PC-9 (cell line): Measurements from ENCODE around the gene INHA. TPM values are rescaled to one million over a fixed set of nuclear protein-coding genes. Genes with fewer than 3 reads are reported as not detected.

Source experiments
- BruUV-seq: library from RNA; stranded (reverse); fragments of 400-500 nt; replicated peaks from 2 replicates; lab custom pipeline; 2021; lab: Mats Ljungman, UMichigan
- CTCF ChIA-PET: fragments of 300-600 bp; sonication (Branson Sonifier 250); formaldehyde crosslinking; loops from one replicate; lab custom pipeline; 2022; ENCODE audit warnings: antibody characterized with exemption; lab: Charles Lee
- POLR2A ChIA-PET: fragments of 300-600 bp; sonication (Branson Sonifier 250); formaldehyde crosslinking; loops from one replicate; lab custom pipeline; 2022; ENCODE audit warnings: antibody characterized with exemption; ENCODE audit not compliant: unreplicated experiment; lab: Charles Lee
- DNase-seq, 2 experiments: peaks; one replicate each; pipeline versions ENCODE4 v3.0.0 to v3.0.0-alpha.2; 2015 to 2022; ENCODE audit warnings: mixed read lengths in 1 of 2
- H2AFZ ChIP-seq: fragments of 200-600 bp; sonication (generic); 2 replicates; pipeline ENCODE4 v1.8.1; 2017; ENCODE audit warnings: antibody characterized with exemption
- H3F3A ChIP-seq: fragments of 200-600 bp; sonication (generic); 2 replicates; pipeline ENCODE4 v1.8.1; 2017; ENCODE audit warnings: antibody characterized with exemption, mild to moderate bottlenecking, low read depth; ENCODE audit not compliant: insufficient read depth
- H3K27ac ChIP-seq: fragments of 200-600 bp; sonication (generic); 2 replicates; pipeline ENCODE4 v1.6.1; 2016; ENCODE audit warnings: mixed run types
- H3K27me3 ChIP-seq: fragments of 200-600 bp; sonication (generic); 2 replicates; pipeline ENCODE4 v1.6.1; 2016; ENCODE audit warnings: low read depth, mixed run types; ENCODE audit not compliant: insufficient read depth
- H3K36me3 ChIP-seq: fragments of 200-600 bp; sonication (generic); 2 replicates; pipeline ENCODE4 v1.6.1; 2016; ENCODE audit warnings: low read depth, mixed run types
- H3K4me1 ChIP-seq: fragments of 200-600 bp; sonication (generic); replicated peaks from 2 replicates; pipeline ENCODE4 v1.6.1; 2016; ENCODE audit warnings: mixed run types; ENCODE audit not compliant: insufficient read depth
- H3K4me2 ChIP-seq: fragments of 200-600 bp; sonication (generic); 2 replicates; pipeline ENCODE4 v1.6.1; 2017; ENCODE audit warnings: mixed run types
- H3K4me3 ChIP-seq: fragments of 200-600 bp; sonication (generic); 2 replicates; pipeline ENCODE4 v1.6.1; 2016; ENCODE audit warnings: mixed run types
- H3K79me2 ChIP-seq: fragments of 200-600 bp; sonication (generic); 2 replicates; pipeline ENCODE4 v1.6.1; 2017; ENCODE audit warnings: low read depth, mixed run types
- H3K9me2 ChIP-seq: fragments of 200-600 bp; sonication (generic); 2 replicates; pipeline ENCODE4 v1.8.1; 2017; ENCODE audit warnings: mild to moderate bottlenecking; ENCODE audit not compliant: insufficient read depth
- H3K9me3 ChIP-seq: fragments of 200-600 bp; sonication (generic); 2 replicates; pipeline ENCODE4 v1.8.1; 2016; ENCODE audit warnings: low read depth; ENCODE audit not compliant: insufficient read depth
- H4K20me1 ChIP-seq: fragments of 200-600 bp; sonication (generic); 2 replicates; pipeline ENCODE4 v1.8.1; 2017; ENCODE audit not compliant: insufficient read depth
- EZH2 ChIP-seq: fragments of 200-600 bp; sonication (generic); IDR thresholded peaks from 2 replicates; pipeline ENCODE4 v1.8.0; 2017; ENCODE audit warnings: antibody characterized with exemption, low read depth
- intact Hi-C: fragments of 100-400 bp; cut with micrococcal nuclease; formaldehyde crosslinking; loops from one replicate; pipeline ENCODE4 v1.10.0; 2022; ENCODE audit not compliant: unreplicated experiment
- total RNA-seq: library from RNA; stranded (reverse); gene quantifications from 2 replicates; pipeline ENCODE4 v1.2.3, GENCODE V29; 2021
- TF ChIP-seq, protein P1 (sequence below): fragments of 200-600 bp; sonication (generic); conservative IDR thresholded peaks from 2 replicates; pipeline ENCODE4 v1.6.1; 2017; ENCODE audit warnings: mixed run types, antibody characterized with exemption, mild to moderate bottlenecking, moderate library complexity

The INHA gene
- total RNA-seq, 1 experiment from 2014 or later = 5.2 TPM

DNA sequence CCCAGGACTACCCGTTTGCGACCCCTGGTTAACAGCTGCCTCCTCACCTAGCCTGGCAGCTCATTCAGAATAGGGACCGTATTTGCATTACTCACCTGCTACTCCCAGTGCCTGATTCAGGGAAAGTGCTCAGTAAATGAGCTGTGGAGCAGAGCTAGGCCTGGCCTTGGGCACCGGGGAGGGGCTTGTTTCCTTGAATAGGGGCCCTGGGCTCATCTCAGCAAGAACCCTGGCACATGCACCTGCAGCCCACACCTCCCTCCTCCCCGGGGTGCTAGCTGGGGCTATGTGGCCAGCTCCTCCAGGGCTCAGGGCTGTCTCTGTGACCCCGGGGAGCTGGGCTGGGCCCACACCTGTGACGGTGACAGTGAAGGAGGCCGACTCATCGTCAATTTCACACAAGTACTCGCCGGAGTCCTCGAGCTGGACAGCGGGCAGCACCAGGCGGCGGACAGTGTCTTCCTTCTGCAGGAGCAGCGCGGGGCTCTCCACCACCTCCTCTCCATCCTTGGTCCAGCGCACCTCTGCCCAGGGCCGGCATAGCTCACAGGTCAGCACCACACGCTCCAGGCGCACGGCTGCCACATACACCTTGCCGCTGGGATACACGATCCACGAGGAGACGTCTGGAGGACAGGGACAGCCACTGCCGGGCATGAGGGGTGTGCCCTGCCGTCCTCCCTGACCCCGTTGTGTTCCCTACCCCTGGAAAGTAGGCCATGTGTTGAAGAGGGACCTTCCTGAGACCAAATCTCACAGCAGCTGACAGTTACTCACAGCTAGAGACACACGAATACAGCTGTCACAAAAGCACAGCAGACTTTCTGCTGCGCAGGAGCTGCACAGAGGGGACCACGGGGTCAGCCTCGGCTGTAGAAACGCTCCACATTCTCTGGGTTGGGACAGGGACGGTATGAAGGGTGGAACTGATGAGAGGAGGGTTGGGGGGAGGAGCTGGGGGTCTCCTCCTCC is 9.8 kb upstream of the INHA start:
- Histone ChIP-seq H3F3A (no peaks in the 10 kb centered on the region), H4K20me1 (no peaks in the 10 kb centered on the region), H3K4me2 (no peak overlapping the region), H3K36me3 (no peaks in the 10 kb centered on the region), H2AFZ (no peak overlapping the region), H3K4me3 (no peak overlapping the region), H3K9me3 (no peaks in the 10 kb centered on the region), H3K27me3 (no peaks in the 10 kb centered on the region), H3K27ac (no peak overlapping the region), H3K9me2 (no peaks in the 10 kb centered on the region), H3K4me1 (no peaks in the 10 kb centered on the region), H3K79me2 (no peaks in the 10 kb centered on the region)
- ChIA-PET CTCF (interaction anchor here (0.5 to 1.2 kb wide), 3 partner anchors 10 to 48 kb away, joined by 3 to 6 read pairs (median 3); partner anchors contain the start of gene ASIC4), POLR2A (interaction anchor here (0.5 kb wide), 1 partner anchor 35 kb away, joined by 3 read pairs; no protein-coding TSS in a partner anchor)
- intact Hi-C loops = no loop called here
- no peak for DNase-seq
- no peak for TF ChIP-seq EZH2
- TF ChIP-seq, protein P1, sequence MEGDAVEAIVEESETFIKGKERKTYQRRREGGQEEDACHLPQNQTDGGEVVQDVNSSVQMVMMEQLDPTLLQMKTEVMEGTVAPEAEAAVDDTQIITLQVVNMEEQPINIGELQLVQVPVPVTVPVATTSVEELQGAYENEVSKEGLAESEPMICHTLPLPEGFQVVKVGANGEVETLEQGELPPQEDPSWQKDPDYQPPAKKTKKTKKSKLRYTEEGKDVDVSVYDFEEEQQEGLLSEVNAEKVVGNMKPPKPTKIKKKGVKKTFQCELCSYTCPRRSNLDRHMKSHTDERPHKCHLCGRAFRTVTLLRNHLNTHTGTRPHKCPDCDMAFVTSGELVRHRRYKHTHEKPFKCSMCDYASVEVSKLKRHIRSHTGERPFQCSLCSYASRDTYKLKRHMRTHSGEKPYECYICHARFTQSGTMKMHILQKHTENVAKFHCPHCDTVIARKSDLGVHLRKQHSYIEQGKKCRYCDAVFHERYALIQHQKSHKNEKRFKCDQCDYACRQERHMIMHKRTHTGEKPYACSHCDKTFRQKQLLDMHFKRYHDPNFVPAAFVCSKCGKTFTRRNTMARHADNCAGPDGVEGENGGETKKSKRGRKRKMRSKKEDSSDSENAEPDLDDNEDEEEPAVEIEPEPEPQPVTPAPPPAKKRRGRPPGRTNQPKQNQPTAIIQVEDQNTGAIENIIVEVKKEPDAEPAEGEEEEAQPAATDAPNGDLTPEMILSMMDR = no peak
- BruUV-seq = no TSS peak

DNA sequence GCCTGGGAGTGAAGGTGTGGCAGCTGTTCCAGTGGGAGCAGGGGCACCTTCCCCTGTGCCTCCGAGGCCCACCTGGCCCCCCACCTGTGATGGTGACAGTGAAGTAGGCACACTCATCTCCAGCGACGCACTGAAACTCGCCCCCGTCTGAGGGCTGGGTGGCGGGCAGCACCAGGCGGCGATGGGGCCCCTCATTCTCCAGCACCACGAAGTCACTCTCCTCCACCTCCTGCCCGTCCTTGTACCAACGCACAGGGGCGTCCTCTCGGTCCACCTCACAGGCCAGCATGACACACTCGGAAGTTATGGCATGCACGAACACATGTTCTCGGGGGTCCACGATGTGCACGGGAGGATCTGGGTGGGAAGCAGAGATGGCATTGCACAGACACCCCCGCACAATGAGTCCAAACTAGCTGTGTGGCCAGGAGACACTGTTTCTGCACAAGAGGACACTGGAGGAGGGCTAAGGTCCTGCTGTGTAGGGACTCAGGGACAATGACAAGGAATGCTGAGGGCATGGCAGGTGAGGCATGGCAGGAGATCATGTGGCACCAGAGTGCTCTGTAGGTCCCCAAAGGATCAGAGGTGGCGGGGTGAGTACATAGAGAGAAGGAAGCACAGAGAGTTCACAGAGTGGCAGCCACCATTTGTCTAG is 8.7 kb upstream of the INHA start:
- Histone ChIP-seq H3F3A (0 out of 2 replicates have a peak, but pooled peaks cover 1% of the 10 kb centered on the region), H3K27ac (no peak overlapping the region), H3K36me3 (no peaks in the 10 kb centered on the region), H3K79me2 (no peaks in the 10 kb centered on the region), H4K20me1 (no peaks in the 10 kb centered on the region), H3K4me1 (peaks cover 3% of the 10 kb centered on the region), H3K27me3 (no peaks in the 10 kb centered on the region), H2AFZ (no peak overlapping the region), H3K9me2 (no peaks in the 10 kb centered on the region), H3K4me3 (no peak overlapping the region), H3K4me2 (no peak overlapping the region), H3K9me3 (no peaks in the 10 kb centered on the region)
- TF ChIP-seq, protein P1 = no peak
- TF ChIP-seq EZH2 = no peak
- POLR2A ChIA-PET = no interaction called here
- BruUV-seq = no TSS peak
- intact Hi-C loops = no loop called here
- CTCF ChIA-PET = no interaction called here
- DNase-seq = no peak

DNA sequence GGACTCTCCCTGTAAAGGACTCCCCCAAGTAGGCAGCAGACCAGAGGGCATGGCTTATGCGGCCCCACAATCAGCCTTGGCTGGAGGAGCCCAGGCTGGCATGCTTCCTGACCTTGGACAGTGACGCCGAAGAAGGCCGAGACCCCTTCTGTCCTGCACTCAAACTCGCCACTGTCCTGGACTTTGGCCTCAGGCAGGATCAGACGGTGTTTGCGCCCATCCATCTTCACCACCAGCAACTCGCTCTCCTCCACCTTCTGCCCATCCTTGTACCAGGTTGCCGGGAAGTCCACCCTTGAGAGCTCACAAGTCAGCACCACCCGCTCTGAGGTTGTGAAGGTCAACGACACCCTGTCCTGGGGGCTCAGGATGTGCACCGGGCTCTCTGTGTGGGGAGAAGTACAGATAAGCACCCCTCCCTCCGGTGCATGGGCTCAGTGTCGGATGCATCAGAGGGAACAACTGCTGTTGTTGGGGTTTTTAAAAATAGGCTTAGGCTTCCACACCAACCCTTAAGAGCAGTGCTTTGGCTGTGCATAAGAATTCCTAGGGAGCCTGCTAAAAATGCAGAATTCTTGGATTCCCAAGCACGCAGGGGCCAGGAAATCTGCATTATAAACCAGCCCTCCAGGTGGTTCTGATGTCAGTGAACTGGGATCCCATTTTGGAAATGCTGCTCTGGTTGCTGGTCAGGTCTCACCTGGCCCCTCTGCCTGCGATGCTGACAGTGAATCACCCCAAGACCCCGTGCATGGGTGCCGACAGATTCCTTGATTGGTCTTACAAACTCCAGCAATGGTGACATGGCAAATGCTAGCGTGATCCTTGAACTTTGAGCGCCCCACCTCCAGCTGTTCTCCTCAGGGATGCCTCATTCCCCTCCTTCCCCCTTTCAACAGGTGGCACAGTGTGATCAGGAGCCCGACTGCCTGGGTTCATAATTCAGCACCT is 6.7 kb upstream of the INHA start:
- no peak overlapping the region for H3K4me3 ChIP-seq
- H3K9me2 ChIP-seq = no peaks in the 10 kb centered on the region
- H3K4me2 ChIP-seq = no peak overlapping the region
- no peaks in the 10 kb centered on the region for H3K27me3 ChIP-seq
- no TSS peak for BruUV-seq
- POLR2A ChIA-PET = no interaction called here
- intact Hi-C loops = no loop called here
- TF ChIP-seq, protein P1 = no peak
- TF ChIP-seq EZH2 = no peak
- H3K9me3 ChIP-seq = no peaks in the 10 kb centered on the region
- no peak for DNase-seq
- no peaks in the 10 kb centered on the region for H3K36me3 ChIP-seq
- peaks cover 13% of the 10 kb centered on the region for H3K79me2 ChIP-seq
- no peaks in the 10 kb centered on the region for H4K20me1 ChIP-seq
- CTCF ChIA-PET = no interaction called here
- peaks cover 13% of the 10 kb centered on the region for H3F3A ChIP-seq
- peaks cover 19% of the 10 kb centered on the region for H3K4me1 ChIP-seq
- H2AFZ ChIP-seq = no peak overlapping the region
- no peak overlapping the region for H3K27ac ChIP-seq
